NCI-H128 (cell line): ENCODE results near the gene PRPSAP2.

Experiments
- DNase-seq: peaks from one replicate; lab custom pipeline; 2025; ENCODE audit not compliant: unreplicated experiment; lab: John Stamatoyannopoulos, UW

Gene PRPSAP2

GRCh38 chr17:18977646-18978045 is 119.7 kb downstream of the PRPSAP2 start:
- DNase-seq, result no peak

- DNase-seq, result no peak
Observed at GRCh38 chr17:18978050-18978449, 120.1 kb downstream of the PRPSAP2 start.

GRCh38 chr17:18978655-18979054 is 120.7 kb downstream of the PRPSAP2 start:
- DNase-seq, result no peak
